ENCODE data around the gene ZNF319.

Gene ZNF319

GRCh38 chr16:58028541-58029070 lies 28.1 kb upstream of the ZNF319 start:
- no peak overlapping the region for H3K27ac Mint-ChIP-seq
- no peak overlapping the region for H3K4me3 Mint-ChIP-seq
- H3K9me3 Mint-ChIP-seq, result no peaks in the 10 kb centered on the region
- H3K36me3 Mint-ChIP-seq (ENCODE audit: low read depth), result no peaks in the 10 kb centered on the region
- H3K4me1 Mint-ChIP-seq (ENCODE audit: low read depth), result peaks cover 8% of the 10 kb centered on the region
- peaks cover 26% of the 10 kb centered on the region for H3K27me3 Mint-ChIP-seq

- Mint-ChIP-seq H3K36me3 (ENCODE audit: low read depth) (no peaks in the 10 kb centered on the region), H3K27me3 (peaks cover 26% of the 10 kb centered on the region), H3K4me1 (ENCODE audit: low read depth) (peaks cover 8% of the 10 kb centered on the region), H3K4me3 (no peak overlapping the region), H3K27ac (no peak overlapping the region), H3K9me3 (no peaks in the 10 kb centered on the region)
Measured at GRCh38 chr16:58027916-58028455, 27.5 kb upstream of the ZNF319 start.

- Mint-ChIP-seq H3K4me3 (no peak overlapping the region), H3K36me3 (ENCODE audit: low read depth) (no peaks in the 10 kb centered on the region), H3K9me3 (no peaks in the 10 kb centered on the region), H3K27ac (no peak overlapping the region), H3K27me3 (peaks cover 26% of the 10 kb centered on the region), H3K4me1 (ENCODE audit: low read depth) (peaks cover 8% of the 10 kb centered on the region)
Measured at GRCh38 chr16:58027161-58027915, 26.9 kb upstream of the ZNF319 start.

DNA sequence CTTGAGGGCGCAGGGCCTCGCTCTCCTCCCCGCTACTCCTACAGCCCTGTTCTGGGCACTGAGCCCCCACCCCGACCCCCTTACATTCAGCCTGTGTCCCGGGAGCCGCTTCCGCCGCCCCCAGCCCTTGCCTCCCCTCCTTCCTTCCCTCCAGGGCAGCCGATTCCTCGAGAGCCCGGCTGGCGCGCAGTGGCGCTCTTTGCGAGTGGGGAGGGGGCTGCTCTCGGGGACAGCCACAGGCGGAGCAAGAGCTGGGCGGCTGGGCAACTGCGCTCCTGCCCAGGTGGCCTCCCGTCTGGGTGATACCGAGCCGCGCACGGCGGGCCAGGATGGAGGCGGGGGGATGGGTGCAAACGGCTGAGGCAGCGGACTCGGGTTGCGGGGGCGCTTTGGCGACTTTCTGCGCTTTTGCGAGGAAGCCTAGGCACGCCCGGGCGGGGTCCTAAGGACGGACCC lies 26.3 kb upstream of the ZNF319 start:
- Mint-ChIP-seq H3K4me1 (ENCODE audit: low read depth) (peaks cover 8% of the 10 kb centered on the region), H3K36me3 (ENCODE audit: low read depth) (no peaks in the 10 kb centered on the region), H3K27me3 (peaks cover 26% of the 10 kb centered on the region)

GRCh38 chr16:58026139-58026704 lies 25.8 kb upstream of the ZNF319 start:
- H3K9me3 Mint-ChIP-seq, result no peaks in the 10 kb centered on the region
- no peak overlapping the region for H3K27ac Mint-ChIP-seq
- H3K27me3 Mint-ChIP-seq, result peaks cover 26% of the 10 kb centered on the region
- H3K4me3 Mint-ChIP-seq, result peak overlapping the region; percentile 37
- no peaks in the 10 kb centered on the region for H3K36me3 Mint-ChIP-seq (ENCODE audit: low read depth)
- H3K4me1 Mint-ChIP-seq (ENCODE audit: low read depth), result peaks cover 8% of the 10 kb centered on the region

More for the DNA sequence above, 26.3 kb upstream of the ZNF319 start:
- H3K27ac Mint-ChIP-seq, result no peak overlapping the region
- H3K9me3 Mint-ChIP-seq, result no peaks in the 10 kb centered on the region
- peak overlapping the region; percentile 37 for H3K4me3 Mint-ChIP-seq

DNA sequence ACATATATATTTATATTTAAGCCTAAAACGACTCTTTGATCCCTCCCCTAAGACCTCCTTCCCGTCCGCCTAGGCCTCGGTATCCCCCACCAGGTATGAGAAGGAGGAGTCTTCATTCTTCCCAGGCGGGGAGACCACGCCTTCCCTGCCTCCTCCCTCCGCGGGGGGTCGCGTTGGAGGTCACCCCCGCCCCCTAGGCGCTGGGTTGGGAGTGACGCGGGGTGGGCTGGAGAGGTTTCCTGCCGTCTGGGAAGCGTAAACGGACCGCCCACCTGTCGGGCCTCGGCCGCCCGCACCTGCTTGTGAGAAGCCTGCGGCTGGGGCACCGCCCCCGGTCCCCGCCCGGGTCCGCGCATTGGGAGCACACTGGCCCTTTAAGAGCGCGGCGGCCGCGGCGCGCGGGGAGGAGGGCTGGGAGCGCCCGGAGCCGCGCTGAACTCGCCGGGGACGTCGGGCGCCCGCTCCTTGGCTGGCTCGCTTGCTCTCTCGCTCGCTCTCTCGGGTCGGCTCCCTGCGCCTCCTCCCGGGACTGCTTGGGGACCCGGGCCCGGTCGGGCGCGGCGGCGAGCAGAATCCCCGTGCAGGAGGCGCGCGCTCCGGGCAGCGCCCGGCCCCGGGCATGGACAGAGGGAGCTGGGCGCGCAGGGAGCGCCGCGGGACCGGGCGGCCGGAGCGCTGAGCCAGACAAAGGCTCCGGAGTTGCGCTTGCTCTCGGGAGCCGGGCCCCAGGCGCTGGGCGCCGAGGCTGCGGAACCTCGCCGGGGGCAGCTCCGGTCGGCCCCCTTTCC lies 25.1 kb upstream of the ZNF319 start, which contains the start of gene MMP15:
TSS of gene MMP15 (plus strand) at position 404 of the 788 bp plus-strand sequence. CDS start 597 bp downstream, outside the sequence.
- H3K36me3 Mint-ChIP-seq (ENCODE audit: low read depth), result no peaks in the 10 kb centered on the region
- H3K27me3 Mint-ChIP-seq, result peaks cover 26% of the 10 kb centered on the region
- peaks cover 11% of the 10 kb centered on the region for H3K4me1 Mint-ChIP-seq (ENCODE audit: low read depth)
- H3K4me3 Mint-ChIP-seq, result peak within 1 kb of the TSS; percentile 80
- peak within 1 kb of the TSS; percentile 63 for H3K27ac Mint-ChIP-seq
- H3K9me3 Mint-ChIP-seq, result no peaks in the 10 kb centered on the region

- H3K4me3 Mint-ChIP-seq, result peak overlapping the region; percentile 80
- H3K36me3 Mint-ChIP-seq (ENCODE audit: low read depth), result no peaks in the 10 kb centered on the region
- H3K9me3 Mint-ChIP-seq, result no peaks in the 10 kb centered on the region
- H3K27me3 Mint-ChIP-seq, result peaks cover 23% of the 10 kb centered on the region
- peaks cover 14% of the 10 kb centered on the region for H3K4me1 Mint-ChIP-seq (ENCODE audit: low read depth)
- H3K27ac Mint-ChIP-seq, result peak overlapping the region; percentile 63
Measured at GRCh38 chr16:58024486-58025350, 24.2 kb upstream of the ZNF319 start.

DNA sequence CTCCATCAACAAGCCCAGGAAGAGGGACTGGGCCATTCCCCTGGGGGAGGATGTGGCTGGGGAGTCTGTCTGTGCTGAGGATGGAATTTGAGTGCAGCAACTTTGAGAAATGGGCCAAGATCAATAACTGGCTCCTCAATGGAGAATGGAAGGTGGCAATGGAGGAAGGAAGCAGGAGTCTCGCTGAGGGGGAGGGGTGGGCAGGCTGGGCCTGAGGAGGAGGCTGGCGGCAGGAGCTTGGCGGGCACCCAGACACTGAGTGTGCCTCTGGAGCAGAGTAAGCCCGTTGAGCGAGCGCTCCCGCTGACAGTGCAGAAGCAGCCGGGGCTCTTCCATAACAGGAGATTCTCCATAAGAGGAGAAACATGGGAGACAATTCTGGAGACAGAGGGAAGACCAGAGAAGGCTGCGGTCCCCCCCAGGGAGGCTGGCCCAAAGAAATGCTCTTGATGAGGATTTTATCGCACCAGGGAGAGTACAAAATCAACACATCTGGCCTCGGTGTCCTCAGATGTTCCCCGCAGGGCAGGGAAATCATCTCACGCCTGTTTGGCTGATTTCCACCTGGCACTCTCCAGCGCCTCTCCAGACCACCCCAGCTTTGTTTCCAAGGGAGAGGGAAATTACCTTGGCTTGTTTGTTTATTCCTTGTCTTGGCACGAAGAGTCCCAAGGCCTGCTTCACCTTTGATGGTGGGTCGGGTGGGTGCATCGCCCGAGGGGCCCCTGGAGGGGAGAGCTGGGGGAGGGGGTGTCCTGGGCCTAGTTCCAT lies 22.3 kb upstream of the ZNF319 start:
- no peaks in the 10 kb centered on the region for H3K36me3 Mint-ChIP-seq (ENCODE audit: low read depth)
- H3K27ac Mint-ChIP-seq, result no peak overlapping the region
- H3K27me3 Mint-ChIP-seq, result peaks cover 9% of the 10 kb centered on the region
- no peaks in the 10 kb centered on the region for H3K9me3 Mint-ChIP-seq
- H3K4me1 Mint-ChIP-seq (ENCODE audit: low read depth), result peaks cover 14% of the 10 kb centered on the region
- H3K4me3 Mint-ChIP-seq, result no peak overlapping the region

- Mint-ChIP-seq H3K4me1 (ENCODE audit: low read depth) (peaks cover 14% of the 10 kb centered on the region), H3K9me3 (no peaks in the 10 kb centered on the region), H3K36me3 (ENCODE audit: low read depth) (no peaks in the 10 kb centered on the region), H3K27me3 (peaks cover 9% of the 10 kb centered on the region), H3K4me3 (no peak overlapping the region), H3K27ac (no peak overlapping the region)
Measured at GRCh38 chr16:58021661-58022551, 21.4 kb upstream of the ZNF319 start.

DNA sequence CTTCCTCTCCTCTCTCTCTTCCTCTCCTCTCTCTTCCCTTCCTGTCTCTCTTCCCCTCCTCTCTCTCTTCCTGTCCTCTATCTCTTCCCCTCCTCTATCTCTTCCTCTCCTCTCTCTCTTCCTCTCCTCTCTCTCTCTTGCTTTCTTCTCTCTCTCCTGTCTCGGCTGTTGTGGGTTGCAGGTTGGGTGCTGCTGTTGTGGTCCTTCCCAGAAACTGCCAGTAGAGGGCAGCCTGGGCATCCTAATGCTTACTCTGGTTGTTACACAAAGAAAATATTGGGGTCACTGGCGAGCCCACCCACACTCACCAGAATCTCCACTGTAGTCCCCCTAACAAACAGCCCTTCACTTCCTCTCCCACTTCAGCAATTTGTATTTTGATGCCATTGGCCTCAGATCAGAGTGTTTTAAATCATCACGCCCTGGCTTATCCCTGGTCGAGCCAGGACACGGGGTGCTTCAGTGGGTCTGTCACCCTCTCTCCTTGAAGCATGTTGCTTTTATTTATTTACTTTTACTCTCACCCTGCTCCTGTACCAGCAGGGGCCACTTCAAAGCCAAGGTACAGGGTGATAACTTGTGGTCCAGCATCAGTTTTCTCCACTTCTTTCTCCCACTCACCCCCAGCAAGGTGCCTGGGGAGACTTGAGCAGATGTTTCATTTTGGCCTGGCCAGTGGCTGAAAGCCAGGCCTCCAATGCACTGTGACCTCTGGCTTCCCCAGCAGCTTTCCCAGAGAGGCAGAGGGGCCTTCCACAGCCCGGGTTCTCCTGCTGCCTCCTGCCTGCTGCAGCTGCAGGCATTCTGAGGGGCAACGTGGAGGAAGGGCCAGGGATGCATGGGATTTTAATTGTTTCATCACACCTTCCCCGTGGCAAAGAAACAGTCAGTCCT lies 20.4 kb upstream of the ZNF319 start:
- H3K27ac Mint-ChIP-seq, result peak overlapping the region; percentile 72
- H3K4me1 Mint-ChIP-seq (ENCODE audit: low read depth), result peaks cover 14% of the 10 kb centered on the region
- peaks cover 9% of the 10 kb centered on the region for H3K27me3 Mint-ChIP-seq
- H3K4me3 Mint-ChIP-seq, result no peak overlapping the region
- no peaks in the 10 kb centered on the region for H3K9me3 Mint-ChIP-seq
- H3K36me3 Mint-ChIP-seq (ENCODE audit: low read depth), result no peaks in the 10 kb centered on the region

DNA sequence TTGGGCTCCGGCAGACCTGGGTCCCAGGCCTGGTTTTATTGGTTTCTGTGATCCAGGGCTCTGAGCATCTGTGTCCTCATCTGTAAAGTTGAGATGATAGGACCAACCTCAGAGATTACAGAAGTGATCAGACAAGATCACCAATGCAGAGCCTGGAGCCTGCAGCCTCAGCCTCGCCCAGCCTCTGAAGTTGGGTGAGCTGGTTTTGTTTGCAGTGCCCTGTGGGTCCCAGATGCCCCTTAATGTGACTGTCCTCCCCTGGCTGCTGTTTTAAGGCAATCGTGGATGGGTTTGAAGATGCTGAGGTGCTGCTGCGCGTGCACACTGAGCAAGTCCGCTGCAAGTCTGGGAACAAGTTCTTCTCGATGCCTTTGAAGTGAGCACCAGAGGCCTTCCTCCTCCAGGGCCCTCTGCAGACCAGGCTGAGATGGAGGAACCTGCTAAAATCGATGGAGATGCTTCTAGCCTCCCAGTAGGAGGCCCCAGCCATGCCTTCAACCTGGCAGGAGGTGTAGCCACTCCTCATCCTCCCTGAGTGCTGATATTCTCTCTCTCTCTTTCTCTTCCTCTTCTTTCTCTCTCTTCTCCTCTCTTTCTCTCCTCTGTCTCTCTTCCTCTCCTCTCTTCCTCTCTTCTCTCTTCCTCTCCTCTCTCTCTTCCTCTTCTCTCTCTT lies 19.5 kb upstream of the ZNF319 start:
- H3K36me3 Mint-ChIP-seq (ENCODE audit: low read depth), result no peaks in the 10 kb centered on the region

More for the DNA sequence above, 19.5 kb upstream of the ZNF319 start:
- no peak overlapping the region for H3K4me3 Mint-ChIP-seq
- no peak overlapping the region for H3K27ac Mint-ChIP-seq
- no peaks in the 10 kb centered on the region for H3K9me3 Mint-ChIP-seq
- peaks cover 7% of the 10 kb centered on the region for H3K27me3 Mint-ChIP-seq
- H3K4me1 Mint-ChIP-seq (ENCODE audit: low read depth), result peaks cover 12% of the 10 kb centered on the region

All from stimulated activated naive CD8-positive, alpha-beta T cell treated with anti-CD3 and anti-CD28 coated beads, Interleukin-15, Interleukin-2, amounts not matched to agents 100 ng/mL and 50 ng/mL, for 24 hours (primary cell).